NCI-H1105 treated with DMSO at 0.1 percent for 48 hours (cell line): ENCODE measurements around the gene FOXC1.

Experiments used
- DNase-seq: peaks from one replicate; lab custom pipeline; 2025; lab: John Stamatoyannopoulos, UW

The FOXC1 gene

DNA sequence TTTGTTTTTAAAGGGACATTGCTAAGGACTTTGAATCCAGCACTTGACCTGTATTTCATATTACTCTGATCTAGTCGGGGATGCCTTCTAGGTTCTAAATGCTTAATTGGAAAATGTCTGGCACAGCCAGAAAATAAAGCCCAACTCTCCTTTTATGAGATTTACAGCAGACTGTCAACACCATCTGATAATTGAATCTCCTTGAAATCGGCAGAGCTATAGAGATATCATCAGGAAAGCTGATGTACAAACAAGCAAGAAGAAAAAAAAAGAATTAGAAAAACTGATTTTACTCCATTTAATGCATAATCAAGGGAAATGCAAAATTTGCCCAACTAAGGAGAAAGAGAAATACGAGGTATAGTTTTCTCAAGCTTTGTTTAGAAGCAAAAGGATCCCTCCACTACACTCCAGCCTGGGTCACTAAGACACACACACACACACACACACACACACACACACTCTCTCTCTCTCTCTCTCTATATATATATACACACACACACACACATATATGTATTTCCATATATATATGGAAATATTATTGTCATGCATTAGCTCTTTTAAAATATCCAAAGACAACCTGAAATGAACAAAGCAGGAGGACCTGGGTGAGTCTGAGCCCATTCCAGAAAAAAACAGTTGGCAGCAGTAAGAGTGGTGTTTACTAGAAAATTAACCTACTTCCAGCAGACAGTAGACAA is 9.5 kb upstream of the FOXC1 start:
- DNase-seq: no peak

DNA sequence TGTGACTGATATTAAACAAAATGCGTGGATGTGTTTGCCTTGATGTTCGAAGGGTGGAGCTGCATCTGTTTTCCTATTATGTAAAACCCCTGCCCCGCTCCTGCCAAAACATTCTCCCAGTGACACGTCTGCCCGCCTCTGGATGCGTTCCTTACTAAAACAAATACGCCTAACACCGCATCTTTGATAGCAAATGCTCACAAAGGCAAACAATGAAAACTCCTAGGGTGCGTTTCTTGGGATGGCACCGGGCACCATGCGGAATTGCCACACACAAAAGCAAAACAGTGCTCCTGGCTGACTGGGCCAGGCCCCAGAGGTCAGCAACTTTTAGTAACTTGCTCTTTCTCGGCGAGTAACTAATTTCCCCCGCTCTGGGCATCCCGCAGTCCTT is 9.0 kb upstream of the FOXC1 start:
- no peak for DNase-seq

DNA sequence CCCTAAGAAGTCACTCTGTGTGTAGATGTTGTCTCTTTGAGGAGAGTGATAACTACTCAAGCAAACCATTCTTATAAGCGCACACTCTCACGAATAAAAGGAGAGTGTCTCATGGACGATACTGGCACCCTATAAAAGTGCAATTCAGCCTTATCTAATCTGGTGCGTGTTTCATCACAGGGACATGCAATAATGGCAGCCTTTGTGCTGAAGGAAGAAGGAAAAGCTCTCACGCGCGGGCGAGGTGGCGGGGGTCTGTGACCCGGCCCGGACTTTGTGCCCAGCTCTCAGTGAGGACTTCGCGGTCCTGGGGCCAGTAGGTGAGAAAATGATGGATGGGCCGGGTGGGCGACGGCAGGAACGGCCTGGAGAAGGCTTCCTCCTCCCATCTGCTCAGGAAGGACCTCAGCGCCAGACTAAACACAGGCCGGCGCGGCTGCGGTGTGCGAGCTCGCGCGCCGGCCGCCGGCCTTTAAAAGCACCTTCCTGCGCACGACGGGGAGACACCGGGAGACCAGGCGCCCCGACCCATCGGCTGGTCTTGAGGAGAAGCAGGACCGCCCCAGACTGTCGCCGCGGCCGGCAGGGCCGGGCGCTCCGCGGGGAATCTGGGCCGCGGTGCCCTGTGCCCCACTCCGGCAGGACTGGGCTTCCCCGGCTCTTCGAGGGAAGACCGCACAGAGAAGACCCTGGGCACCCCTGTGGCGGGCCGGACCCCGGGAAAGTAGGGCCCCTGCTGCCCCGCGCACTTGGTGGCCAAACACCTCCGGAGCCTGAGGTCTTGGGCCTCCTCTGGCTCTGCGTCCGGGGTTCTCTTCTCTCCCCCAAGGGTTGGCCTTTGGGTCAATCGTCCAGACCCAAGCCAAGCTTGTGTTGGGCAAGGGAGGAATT is 8.3 kb upstream of the FOXC1 start:
- no peak for DNase-seq

DNA sequence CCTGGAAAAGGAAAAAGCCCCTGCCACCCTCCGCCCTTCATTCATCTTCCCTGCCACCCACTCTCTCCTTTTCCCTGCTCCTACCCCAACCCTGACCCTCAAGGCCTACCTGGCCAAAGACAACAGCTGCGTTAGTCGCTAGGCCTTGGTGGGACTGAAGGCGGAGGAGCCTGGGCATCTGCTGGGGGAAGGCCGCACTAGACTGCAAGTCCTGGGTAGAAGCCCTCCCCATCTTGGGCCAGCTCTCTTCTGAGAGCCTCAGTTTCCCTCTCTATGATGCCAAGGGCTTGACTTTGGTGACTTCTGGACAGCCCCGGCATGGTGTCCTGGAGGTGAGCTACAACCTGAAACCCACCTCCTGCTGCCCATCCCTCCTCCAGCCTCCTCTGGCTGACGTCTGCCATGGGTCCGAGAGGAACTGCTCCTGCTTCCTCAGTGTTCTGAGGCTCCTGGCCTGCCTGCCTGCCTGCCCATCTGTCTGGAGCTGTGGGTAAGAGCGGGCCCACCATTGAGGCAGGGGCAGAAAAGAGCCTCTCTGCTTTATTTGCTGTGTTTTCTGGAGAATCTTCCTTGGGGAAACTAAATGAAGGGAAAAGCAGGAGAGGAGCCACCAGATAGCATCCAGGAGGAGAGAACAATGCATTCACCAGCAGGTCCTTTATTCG is 7.5 kb upstream of the FOXC1 start:
- DNase-seq: no peak

DNA sequence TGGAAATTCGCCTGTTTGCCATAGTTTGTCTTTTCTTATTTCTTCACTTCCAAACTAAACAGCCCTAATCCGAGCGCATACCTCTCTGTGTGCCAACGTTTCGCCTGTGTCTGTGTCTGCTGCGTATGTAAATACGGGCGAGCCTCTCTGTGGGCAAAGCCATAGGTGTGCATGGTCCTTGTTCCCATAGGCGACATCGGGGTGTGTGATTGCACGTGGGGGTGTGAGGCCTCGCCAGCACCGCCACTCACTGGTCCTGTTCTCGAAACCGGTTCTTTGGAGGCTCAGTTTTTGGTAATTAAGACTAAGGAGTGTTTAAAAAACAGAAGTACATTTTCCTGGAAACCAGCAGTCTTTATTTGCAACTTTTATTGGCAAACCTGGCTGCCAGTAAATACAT is 6.0 kb upstream of the FOXC1 start:
- no peak for DNase-seq

DNA sequence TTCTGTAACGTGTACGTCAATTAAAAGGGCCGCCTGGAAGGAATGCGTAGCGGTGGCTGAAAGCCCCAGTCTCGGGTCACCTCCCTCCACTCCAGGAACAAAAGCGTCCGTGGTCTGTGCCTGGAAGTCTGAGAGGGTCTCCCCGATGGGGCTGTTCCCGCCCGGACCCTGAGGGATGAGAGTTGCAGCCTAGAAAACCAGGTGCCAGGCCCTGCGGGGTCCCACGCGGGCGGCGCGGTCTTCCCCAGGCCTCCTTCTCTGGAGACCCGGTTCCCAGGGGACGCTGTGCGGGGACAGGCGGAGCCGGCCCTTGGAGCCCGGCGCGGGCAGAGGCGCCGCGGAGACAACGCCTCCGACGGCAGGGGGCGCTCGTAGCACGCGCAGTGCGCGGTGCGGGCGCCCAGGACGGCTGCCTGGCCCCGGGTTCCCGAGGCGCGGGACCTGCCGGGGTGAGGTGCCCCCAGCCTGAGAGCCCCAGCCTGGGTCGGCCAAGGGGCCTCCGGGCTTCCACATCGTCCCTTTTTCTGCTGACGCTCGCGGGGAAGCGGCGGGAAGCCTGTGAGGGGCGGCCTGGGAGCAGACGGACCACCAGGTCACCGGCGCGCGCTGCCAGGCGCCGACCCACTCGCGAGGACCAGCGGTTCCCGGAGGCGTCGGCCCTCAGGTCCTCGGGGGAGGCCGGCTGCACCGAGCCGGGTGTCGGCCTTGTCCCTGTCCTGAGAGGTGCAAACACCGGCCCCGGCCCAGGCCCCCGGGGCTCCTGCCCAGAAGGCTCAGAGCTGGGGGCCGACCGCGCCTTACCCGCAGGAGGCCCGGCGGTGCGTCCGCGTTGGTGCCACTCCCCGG is 5.3 kb upstream of the FOXC1 start:
- peak; percentile 22 for DNase-seq

DNA sequence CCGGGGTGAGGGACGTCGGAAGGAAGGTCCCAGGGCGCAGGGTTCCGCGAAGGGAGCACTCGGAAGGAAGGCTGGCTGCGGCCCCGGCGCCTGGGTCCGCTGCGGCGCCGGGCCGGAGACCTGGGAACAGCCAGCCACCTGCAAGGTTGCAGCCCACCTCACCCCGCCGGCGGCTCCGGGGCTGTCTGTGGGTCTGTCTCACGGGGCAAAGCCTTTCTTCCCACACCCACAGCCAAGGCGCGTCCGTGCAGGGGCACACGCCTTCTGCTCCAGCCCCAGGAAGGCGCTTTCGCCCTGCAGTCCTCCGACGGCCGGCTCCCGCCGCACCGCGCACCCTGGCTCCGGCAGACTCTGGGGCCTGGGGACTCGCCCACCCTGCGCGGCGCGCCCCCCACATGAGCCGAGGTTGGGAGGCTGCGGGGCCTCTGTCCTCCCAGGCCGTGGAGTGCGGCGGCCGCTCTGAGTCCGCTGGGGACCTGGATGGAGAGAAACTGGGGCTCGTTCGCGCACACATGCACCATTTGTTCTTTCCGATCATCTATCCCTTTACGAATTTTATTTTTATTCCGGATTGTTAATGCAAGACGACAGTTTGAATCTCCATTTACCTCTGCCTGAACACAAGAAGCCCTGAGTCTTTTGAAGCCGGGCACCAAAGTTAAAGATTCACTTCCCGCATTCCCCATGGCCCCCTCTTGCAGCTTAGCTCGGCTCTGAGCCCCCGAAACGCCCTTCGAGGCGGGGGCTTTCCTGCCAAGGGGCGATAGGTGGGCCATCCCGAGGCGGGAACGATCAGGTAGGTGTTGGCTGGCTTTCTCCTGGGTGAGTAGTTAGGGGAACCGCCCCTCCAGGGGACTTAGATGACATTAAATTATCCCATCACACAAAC is 4.5 kb upstream of the FOXC1 start:
- DNase-seq: no peak

DNA sequence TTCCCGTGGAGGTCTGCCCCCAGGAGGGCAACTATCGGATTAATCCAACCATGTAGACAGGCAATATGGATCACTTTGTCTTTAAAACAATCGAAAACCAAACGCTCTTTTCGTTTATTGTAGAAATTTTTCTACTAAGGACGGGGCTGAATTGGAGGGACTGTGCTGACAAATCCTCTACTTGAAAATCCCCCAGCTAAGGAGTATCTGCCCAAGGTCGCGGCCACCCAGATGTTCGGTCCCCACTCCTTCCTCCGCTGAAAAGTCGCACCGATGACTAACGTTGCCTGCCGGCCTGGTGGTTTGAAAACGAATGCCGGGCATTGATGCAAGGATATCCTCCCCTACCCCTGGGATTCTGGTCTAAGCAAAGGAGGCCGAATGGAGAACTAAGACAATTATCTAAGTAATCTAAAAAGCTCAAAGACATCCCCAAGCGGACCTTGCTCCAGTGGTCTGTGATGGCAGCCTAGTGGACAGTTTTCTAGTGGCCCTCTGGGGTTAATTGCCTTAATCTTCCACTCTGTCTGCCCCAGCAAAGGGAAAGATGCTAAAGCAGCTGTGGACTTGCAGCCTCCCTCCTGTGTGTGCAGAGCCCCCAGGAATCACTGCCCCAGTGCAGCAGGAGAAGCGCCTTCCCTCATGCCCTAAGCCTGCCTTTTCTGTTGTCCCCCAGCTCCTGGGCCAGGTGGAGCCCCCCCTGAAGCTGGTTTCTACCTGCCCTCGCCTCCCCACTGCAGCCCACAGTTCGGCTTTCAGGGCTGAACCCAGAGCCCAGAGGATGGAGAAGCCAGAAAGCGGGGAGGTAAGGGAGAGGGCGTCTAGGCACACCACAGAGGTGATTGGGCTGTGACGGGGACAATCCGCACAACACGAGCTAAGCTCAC is 3.6 kb upstream of the FOXC1 start:
- DNase-seq: no peak

DNA sequence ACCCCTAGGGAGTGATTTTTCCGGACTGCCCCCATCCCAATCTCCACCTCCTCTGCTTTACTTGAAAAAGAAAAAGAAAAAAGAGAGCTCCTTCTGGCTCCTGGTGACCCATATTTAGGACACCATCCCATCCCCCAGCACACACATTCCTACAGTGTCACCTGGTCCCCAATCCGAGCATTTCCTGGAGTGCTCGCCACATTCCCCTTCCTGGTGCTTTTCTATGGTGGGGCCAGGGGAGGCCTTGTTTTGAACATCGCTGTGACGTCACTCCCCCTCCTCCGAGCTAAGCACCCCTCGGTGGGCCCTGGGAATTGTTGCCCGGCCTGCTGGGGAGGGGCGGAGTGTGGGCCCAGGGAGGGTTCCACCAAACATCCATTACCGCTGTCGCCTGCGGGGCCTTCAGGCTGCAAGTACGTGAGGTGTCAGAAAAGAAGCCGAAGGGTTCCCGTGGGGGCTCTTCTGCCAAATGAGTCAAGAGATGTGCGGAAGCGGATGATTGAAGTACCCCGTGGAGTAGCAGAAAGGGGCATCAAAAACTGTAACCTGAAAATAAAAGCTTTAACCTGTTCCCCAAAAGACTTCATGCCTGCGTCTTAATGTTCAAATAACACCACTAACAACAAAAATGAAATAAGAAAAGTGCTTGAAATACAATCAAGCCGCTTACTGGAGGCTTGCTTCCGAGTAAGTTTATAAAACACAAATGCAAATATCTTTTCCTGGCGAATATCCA is 2.8 kb upstream of the FOXC1 start:
- DNase-seq: peak; percentile 27

DNA sequence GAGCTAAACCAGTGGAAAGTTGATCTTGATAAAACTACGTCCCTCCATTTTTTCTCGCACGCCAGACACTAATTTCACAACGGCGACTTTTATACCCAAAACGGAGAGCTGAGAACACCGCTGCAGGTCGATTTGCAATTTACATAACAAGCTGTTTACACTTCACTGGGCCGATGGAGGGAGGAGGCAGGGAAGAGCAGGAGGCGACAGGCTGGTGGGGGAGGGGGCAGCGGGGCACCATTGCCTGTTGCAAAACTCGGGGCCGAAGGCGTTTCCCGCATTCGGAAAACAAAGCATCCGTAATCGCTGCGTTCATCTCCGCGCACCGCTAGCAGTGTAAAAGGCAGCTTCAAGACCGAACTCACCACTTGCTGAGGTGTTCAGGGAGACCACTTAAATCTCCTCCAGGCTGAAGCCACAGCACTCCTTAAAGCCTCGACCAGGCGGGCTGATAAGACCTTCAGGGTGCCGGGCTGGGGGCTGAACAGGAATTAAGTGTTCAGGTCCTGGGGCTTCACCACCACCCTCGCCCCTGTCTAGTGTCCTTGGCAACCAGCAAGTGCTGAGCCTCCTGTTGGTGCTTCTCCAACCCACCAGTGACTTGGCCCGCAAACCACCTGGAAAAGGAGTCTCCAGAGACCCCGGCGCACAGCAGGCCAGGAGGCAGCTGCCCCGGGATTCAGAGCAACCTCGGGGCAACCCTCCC is 2.0 kb upstream of the FOXC1 start:
- DNase-seq: peak; percentile 60

DNA sequence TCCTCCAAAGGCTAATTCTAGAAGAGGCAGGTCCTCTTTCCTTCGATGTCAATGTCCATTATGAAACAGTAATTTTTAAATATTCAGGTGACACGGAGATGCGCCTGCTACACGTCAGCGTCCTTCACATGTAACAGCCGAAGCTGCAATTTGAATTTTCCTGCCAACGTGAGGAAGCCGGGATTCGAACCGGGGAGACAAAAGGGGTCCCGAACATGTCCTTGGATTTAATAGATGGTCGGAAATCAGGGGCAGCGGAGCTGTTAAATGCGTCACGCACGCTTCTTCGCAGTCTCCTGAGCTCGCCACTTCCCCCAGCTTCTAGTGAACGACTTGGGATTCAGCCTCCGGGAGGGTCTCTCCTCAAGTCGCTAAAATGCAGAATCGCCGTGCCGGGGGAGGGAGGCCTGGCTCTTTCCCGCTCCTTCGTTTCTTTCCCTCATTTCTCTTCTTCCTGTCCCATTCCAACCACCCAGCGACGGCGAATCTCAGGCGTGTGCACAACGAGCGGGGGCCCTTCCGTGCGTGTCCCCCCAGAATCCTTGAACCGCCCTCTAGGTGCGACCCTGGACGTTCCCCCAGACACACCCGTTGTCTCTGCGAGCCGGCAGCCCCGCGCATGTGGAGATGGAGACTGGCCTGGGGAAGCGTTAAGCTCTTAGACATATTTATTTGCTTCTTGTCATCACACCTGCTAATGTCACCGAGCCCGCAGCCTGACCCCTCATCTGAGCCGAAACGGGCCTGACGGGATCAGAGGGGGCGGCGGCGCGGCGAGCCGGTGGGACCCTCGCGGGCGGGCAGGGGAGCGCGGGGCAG is 1.3 kb upstream of the FOXC1 start:
- peak; percentile 17 for DNase-seq

DNA sequence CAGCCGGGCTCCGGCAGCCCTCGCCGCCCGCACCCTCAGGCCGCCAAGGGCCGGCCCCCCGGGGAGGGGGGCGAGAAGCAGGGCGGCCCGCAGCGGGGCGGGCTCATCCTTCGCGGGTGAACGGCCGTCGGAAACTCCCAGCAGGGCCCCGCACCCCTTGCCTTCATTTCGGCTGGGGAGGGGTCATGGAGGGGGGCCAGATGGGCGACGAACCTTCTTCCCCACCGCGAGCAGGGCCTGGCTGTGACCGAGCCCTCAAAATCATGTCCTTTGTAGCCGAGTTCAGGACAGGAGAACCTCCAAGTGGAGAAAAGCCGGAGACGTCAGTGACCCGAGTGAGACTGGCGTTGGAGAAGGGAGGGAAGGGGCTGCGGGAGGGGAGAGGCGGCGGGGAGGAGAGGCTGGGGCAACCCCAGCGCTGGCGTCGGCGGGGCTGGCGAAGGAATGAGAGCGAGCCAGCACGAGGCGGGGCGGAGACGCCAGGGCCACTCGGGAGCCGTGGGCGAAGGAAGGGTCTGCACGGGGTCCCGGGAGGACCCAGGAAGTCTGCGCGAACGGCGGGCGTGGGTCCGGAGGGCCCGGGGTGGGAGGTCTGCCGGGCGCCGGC is 571 bp upstream of the FOXC1 start:
- DNase-seq: peak; percentile 21

DNA sequence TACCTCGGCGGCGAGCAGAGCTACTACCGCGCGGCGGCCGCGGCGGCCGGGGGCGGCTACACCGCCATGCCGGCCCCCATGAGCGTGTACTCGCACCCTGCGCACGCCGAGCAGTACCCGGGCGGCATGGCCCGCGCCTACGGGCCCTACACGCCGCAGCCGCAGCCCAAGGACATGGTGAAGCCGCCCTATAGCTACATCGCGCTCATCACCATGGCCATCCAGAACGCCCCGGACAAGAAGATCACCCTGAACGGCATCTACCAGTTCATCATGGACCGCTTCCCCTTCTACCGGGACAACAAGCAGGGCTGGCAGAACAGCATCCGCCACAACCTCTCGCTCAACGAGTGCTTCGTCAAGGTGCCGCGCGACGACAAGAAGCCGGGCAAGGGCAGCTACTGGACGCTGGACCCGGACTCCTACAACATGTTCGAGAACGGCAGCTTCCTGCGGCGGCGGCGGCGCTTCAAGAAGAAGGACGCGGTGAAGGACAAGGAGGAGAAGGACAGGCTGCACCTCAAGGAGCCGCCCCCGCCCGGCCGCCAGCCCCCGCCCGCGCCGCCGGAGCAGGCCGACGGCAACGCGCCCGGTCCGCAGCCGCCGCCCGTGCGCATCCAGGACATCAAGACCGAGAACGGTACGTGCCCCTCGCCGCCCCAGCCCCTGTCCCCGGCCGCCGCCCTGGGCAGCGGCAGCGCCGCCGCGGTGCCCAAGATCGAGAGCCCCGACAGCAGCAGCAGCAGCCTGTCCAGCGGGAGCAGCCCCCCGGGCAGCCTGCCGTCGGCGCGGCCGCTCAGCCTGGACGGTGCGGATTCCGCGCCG is 994 bp downstream of the FOXC1 start:
- peak; percentile 41 for DNase-seq

DNA sequence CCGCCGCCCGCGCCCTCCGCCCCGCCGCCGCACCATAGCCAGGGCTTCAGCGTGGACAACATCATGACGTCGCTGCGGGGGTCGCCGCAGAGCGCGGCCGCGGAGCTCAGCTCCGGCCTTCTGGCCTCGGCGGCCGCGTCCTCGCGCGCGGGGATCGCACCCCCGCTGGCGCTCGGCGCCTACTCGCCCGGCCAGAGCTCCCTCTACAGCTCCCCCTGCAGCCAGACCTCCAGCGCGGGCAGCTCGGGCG is 1.5 kb downstream of the FOXC1 start:
- DNase-seq: peak; percentile 18

DNA sequence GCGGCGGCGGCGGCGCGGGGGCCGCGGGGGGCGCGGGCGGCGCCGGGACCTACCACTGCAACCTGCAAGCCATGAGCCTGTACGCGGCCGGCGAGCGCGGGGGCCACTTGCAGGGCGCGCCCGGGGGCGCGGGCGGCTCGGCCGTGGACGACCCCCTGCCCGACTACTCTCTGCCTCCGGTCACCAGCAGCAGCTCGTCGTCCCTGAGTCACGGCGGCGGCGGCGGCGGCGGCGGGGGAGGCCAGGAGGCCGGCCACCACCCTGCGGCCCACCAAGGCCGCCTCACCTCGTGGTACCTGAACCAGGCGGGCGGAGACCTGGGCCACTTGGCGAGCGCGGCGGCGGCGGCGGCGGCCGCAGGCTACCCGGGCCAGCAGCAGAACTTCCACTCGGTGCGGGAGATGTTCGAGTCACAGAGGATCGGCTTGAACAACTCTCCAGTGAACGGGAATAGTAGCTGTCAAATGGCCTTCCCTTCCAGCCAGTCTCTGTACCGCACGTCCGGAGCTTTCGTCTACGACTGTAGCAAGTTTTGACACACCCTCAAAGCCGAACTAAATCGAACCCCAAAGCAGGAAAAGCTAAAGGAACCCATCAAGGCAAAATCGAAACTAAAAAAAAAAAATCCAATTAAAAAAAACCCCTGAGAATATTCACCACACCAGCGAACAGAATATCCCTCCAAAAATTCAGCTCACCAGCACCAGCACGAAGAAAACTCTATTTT is 2.0 kb downstream of the FOXC1 start:
- DNase-seq: no peak
